MM.1S (cell line): ENCODE data around the gene SEL1L.
"Not testable (repeated sequence)": the region's sequence is repeated elsewhere in the genome, so short reads cannot be mapped to it uniquely, and the experiment has no call there.

Experiments
- DNase-seq: peaks from one replicate; pipeline ENCODE4 v3.0.0-alpha.2; 2015
- H2AFZ ChIP-seq: fragments of 300-600 bp; sonication (generic); 2 replicates; pipeline ENCODE4 v1.6.0; 2016; ENCODE audit warnings: antibody characterized with exemption, low read length
- H3F3A ChIP-seq: fragments of 300-600 bp; sonication (generic); 2 replicates; pipeline ENCODE4 v1.6.1; 2016; ENCODE audit warnings: mild to moderate bottlenecking, antibody characterized with exemption, low read length, moderate library complexity, mixed read lengths; ENCODE audit not compliant: insufficient read depth
- H3K27ac ChIP-seq: fragments of 300-600 bp; sonication (generic); 2 replicates; pipeline ENCODE4 v1.5.1; 2016; ENCODE audit warnings: mild to moderate bottlenecking, low read length
- H3K27me3 ChIP-seq: fragments of 300-600 bp; sonication (generic); replicated peaks from 2 replicates; pipeline ENCODE4 v1.6.0; 2016; ENCODE audit warnings: low read length; ENCODE audit not compliant: insufficient read depth
- H3K36me3 ChIP-seq: fragments of 300-600 bp; sonication (generic); replicated peaks from 2 replicates; pipeline ENCODE4 v1.6.1; 2016; ENCODE audit warnings: mild to moderate bottlenecking, low read length, mixed read lengths; ENCODE audit not compliant: insufficient read depth
- H3K4me1 ChIP-seq: fragments of 300-600 bp; sonication (generic); 2 replicates; pipeline ENCODE4 v1.6.1; 2016; ENCODE audit warnings: low read length, mixed read lengths
- H3K4me2 ChIP-seq: fragments of 300-600 bp; sonication (generic); 2 replicates; pipeline ENCODE4 v1.6.0; 2016; ENCODE audit warnings: low read depth, low read length
- H3K4me3 ChIP-seq: fragments of 300-600 bp; sonication (generic); 2 replicates; pipeline ENCODE4 v1.5.1; 2016; ENCODE audit warnings: low read length, mixed read lengths
- H3K79me2 ChIP-seq: fragments of 300-600 bp; sonication (generic); 2 replicates; pipeline ENCODE4 v1.6.1; 2016; ENCODE audit warnings: mixed run types, low read length, mixed read lengths
- H3K9ac ChIP-seq: fragments of 300-600 bp; sonication (generic); 2 replicates; pipeline ENCODE4 v1.6.1; 2016; ENCODE audit warnings: low read length, mixed read lengths
- H3K9me2 ChIP-seq: fragments of 300-600 bp; sonication (generic); replicated peaks from 2 replicates; pipeline ENCODE4 v1.6.1; 2016; ENCODE audit warnings: mild to moderate bottlenecking, low read length, mixed read lengths; ENCODE audit not compliant: insufficient read depth
- H3K9me3 ChIP-seq: fragments of 300-600 bp; sonication (generic); replicated peaks from 2 replicates; pipeline ENCODE4 v1.6.1; 2016; ENCODE audit warnings: mild to moderate bottlenecking, low read length, mixed read lengths; ENCODE audit not compliant: insufficient read depth
- H4K20me1 ChIP-seq: fragments of 300-600 bp; sonication (generic); 2 replicates; pipeline ENCODE4 v1.6.1; 2016; ENCODE audit warnings: mild to moderate bottlenecking, low read length, moderate library complexity, mixed read lengths; ENCODE audit not compliant: insufficient read depth
- EZH2 ChIP-seq: fragments of 300-600 bp; sonication (generic); optimal IDR thresholded peaks from 2 replicates; pipeline ENCODE3; 2017; ENCODE audit warnings: low read depth, mild to moderate bottlenecking, antibody characterized with exemption, low read length, mixed read lengths
- EZH2phosphoT487 ChIP-seq: fragments of 300-600 bp; sonication (generic); IDR thresholded peaks from 2 replicates; pipeline ENCODE4 v1.6.1; 2018; ENCODE audit warnings: antibody characterized with exemption, low read length
- TF ChIP-seq, protein P1 (sequence below): fragments of 300-600 bp; sonication (generic); IDR thresholded peaks from 2 replicates; pipeline ENCODE4 v1.5.1; 2016; ENCODE audit warnings: antibody characterized with exemption, low read length, mixed read lengths

SEL1L gene

DNA sequence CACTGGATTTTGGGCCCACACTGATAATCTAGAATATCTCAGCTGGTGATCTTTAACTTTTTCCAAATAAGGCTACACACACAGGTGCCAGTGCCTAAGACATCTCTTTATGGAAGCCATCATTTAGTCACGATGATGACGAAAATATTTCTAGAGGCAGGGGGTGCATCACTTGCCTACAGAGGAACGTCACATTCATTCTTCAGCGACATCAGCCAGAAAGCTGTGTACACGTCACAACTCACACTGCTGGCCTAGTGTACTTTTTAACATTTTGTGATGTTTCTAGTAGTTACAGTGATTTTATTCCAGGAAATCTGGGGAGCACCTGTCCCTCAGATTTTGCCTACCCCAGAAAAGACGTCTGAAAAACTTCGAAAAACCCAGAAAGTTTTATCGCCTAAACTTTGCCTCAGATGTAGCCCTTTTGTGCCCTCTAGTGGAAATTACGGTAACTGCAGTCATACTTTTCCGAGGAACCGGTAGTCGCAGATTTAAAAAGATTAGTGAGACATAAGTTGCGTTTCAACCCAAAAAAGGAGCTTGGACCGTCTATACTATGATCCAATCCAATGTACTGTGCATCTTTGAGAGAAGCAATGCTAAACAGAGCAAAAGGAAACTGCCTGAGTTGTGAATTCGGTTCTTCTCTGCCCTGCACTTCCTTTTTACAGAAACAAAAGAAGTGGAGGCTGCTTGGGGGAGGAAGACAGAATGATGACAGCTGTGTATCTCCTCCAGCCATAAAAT lies 69.2 kb downstream of the SEL1L start:
- Histone ChIP-seq H3K9me2 (no peaks in the 10 kb centered on the region), H3K4me1 (peaks cover 1% of the 10 kb centered on the region), H4K20me1 (no peaks in the 10 kb centered on the region), H3F3A (peaks cover 14% of the 10 kb centered on the region), H3K9ac (peak overlapping the region; percentile 72), H3K79me2 (no peaks in the 10 kb centered on the region), H3K27me3 (no peaks in the 10 kb centered on the region), H3K36me3 (no peaks in the 10 kb centered on the region), H2AFZ (peak overlapping the region; percentile 53), H3K4me3 (peak overlapping the region; percentile 69), H3K9me3 (no peaks in the 10 kb centered on the region), H3K4me2 (peak overlapping the region; percentile 74), H3K27ac (peak overlapping the region; percentile 95)
- no peak for TF ChIP-seq EZH2phosphoT487
- TF ChIP-seq, protein P1, sequence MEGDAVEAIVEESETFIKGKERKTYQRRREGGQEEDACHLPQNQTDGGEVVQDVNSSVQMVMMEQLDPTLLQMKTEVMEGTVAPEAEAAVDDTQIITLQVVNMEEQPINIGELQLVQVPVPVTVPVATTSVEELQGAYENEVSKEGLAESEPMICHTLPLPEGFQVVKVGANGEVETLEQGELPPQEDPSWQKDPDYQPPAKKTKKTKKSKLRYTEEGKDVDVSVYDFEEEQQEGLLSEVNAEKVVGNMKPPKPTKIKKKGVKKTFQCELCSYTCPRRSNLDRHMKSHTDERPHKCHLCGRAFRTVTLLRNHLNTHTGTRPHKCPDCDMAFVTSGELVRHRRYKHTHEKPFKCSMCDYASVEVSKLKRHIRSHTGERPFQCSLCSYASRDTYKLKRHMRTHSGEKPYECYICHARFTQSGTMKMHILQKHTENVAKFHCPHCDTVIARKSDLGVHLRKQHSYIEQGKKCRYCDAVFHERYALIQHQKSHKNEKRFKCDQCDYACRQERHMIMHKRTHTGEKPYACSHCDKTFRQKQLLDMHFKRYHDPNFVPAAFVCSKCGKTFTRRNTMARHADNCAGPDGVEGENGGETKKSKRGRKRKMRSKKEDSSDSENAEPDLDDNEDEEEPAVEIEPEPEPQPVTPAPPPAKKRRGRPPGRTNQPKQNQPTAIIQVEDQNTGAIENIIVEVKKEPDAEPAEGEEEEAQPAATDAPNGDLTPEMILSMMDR, result peak; percentile 66
- peak; percentile 74 for DNase-seq

DNA sequence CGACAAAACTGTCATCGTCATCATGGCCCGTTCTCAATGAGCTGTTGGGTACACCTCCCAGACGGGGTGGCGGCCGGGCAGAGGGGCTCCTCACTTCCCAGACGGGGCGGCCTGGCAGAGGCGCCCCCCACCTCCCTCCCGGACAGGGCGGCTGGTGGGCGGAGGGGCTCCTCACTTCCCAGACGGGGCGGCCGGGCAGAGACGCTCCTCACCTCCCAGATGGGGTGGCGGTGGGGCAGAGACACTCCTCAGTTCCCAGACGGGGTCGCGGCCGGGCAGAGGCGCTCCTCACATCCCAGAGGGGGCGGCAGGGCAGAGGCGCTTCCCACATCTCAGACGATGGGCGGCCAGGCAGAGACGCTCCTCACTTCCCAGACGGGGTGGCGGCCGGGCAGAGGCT lies 71.3 kb downstream of the SEL1L start:
- DNase-seq, result not testable (repeated sequence)

DNA sequence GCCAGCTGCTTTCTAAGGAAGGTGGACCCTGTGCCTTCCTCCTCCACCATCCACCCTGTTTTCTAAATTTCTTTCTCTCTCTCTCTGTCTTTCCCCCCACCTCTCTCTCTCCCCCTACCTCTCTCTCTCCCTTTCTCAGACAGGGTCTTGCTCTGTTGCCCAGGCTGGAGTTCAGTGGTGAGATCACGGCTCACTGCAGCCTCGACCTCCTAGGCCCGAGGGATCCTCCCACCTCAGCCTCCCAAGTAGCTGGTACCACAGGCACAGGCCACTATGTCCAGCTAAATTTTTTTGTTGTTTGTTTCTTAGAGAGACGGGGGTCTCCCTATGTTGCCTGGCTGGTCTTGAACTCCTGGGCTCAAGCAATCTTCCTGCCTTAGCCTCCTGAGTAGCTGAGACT lies 73.7 kb downstream of the SEL1L start:
- Histone ChIP-seq H3K79me2 (no peaks in the 10 kb centered on the region), H3K36me3 (no peaks in the 10 kb centered on the region), H3K9ac (no peak overlapping the region), H3K27ac (no peak overlapping the region), H3K9me2 (no peaks in the 10 kb centered on the region), H3K4me3 (no peak overlapping the region), H4K20me1 (no peaks in the 10 kb centered on the region), H3K27me3 (no peaks in the 10 kb centered on the region), H2AFZ (no peak overlapping the region), H3K4me1 (no peaks in the 10 kb centered on the region), H3F3A (peaks cover 4% of the 10 kb centered on the region), H3K9me3 (no peaks in the 10 kb centered on the region), H3K4me2 (no peak overlapping the region)
- TF ChIP-seq, protein P1, result no peak
- DNase-seq, result no peak

More for the DNA sequence above, 71.3 kb downstream of the SEL1L start:
- H3K9me3 ChIP-seq, H3K4me3 ChIP-seq, H2AFZ ChIP-seq, H3K9ac ChIP-seq, H3K36me3 ChIP-seq, H3K27ac ChIP-seq, H3K27me3 ChIP-seq, H3K79me2 ChIP-seq, H3K4me2 ChIP-seq, H3K9me2 ChIP-seq, H3F3A ChIP-seq, H4K20me1 ChIP-seq, H3K4me1 ChIP-seq: not testable (repeated sequence)

GRCh38 chr14:81458352-81458751 lies 75.3 kb downstream of the SEL1L start:
- Histone ChIP-seq H3F3A (no peaks in the 10 kb centered on the region), H2AFZ (no peak overlapping the region), H3K9ac (no peak overlapping the region), H4K20me1 (no peaks in the 10 kb centered on the region), H3K36me3 (no peaks in the 10 kb centered on the region), H3K4me3 (no peak overlapping the region), H3K4me1 (no peaks in the 10 kb centered on the region), H3K79me2 (no peaks in the 10 kb centered on the region), H3K27me3 (no peaks in the 10 kb centered on the region), H3K4me2 (no peak overlapping the region), H3K9me2 (no peaks in the 10 kb centered on the region), H3K27ac (no peak overlapping the region), H3K9me3 (no peaks in the 10 kb centered on the region)
- TF ChIP-seq EZH2phosphoT487 (no peak), EZH2 (no peak)
- TF ChIP-seq, protein P1, result no peak
- no peak for DNase-seq
